PC-9 (cell line): ENCODE measurements around the gene EPB41L5.

Source experiments
- EZH2 ChIP-seq: fragments of 200-600 bp; sonication (generic); IDR thresholded peaks from 2 replicates; pipeline ENCODE4 v1.8.0; 2017; ENCODE audit warnings: antibody characterized with exemption, low read depth
- TF ChIP-seq, protein P1 (sequence below): fragments of 200-600 bp; sonication (generic); conservative IDR thresholded peaks from 2 replicates; pipeline ENCODE4 v1.6.1; 2017; ENCODE audit warnings: mixed run types, antibody characterized with exemption, mild to moderate bottlenecking, moderate library complexity

DNA sequence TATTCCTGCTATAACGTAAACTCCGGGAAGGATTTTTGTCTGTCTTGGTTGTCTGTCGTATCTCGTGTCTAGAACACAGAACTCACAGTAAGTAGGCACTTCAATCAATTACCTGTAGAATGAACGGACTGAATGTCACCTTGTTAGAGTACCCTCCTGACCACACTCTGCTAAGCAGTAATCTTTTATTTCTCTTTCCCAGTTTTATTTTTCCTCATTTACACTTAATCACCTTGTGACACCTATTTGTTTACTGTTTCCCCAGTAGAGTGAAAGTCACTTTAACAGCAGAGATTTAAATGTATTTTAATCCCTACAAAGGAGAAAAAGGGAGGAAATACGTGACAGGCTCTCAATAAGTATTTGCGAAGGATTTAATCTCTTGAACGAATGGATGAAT, 514 bp upstream of the EPB41L5 start:
- TF ChIP-seq, protein P1, sequence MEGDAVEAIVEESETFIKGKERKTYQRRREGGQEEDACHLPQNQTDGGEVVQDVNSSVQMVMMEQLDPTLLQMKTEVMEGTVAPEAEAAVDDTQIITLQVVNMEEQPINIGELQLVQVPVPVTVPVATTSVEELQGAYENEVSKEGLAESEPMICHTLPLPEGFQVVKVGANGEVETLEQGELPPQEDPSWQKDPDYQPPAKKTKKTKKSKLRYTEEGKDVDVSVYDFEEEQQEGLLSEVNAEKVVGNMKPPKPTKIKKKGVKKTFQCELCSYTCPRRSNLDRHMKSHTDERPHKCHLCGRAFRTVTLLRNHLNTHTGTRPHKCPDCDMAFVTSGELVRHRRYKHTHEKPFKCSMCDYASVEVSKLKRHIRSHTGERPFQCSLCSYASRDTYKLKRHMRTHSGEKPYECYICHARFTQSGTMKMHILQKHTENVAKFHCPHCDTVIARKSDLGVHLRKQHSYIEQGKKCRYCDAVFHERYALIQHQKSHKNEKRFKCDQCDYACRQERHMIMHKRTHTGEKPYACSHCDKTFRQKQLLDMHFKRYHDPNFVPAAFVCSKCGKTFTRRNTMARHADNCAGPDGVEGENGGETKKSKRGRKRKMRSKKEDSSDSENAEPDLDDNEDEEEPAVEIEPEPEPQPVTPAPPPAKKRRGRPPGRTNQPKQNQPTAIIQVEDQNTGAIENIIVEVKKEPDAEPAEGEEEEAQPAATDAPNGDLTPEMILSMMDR, result no peak
- TF ChIP-seq EZH2, result no peak
